Measurements from ENCODE around the gene ITPKB. TPM values are rescaled to one million over a fixed set of nuclear protein-coding genes. Genes with fewer than 3 reads are reported as not detected.

Gene ITPKB
- total RNA-seq, 1 donor = 4.7 TPM

- DNase-seq (ENCODE audit: low read depth) = no peak
- TF ChIP-seq CTCF (IDR thresholded peaks at IDR 0.05; ENCODE audit: insufficient read depth, low read depth, low read length) = no peak
- H3K4me3 ChIP-seq (ENCODE audit: low read depth, low read length) = no peak overlapping the region
Measured at GRCh38 chr1:226687426-226687825, 51.7 kb downstream of the ITPKB start.

DNA sequence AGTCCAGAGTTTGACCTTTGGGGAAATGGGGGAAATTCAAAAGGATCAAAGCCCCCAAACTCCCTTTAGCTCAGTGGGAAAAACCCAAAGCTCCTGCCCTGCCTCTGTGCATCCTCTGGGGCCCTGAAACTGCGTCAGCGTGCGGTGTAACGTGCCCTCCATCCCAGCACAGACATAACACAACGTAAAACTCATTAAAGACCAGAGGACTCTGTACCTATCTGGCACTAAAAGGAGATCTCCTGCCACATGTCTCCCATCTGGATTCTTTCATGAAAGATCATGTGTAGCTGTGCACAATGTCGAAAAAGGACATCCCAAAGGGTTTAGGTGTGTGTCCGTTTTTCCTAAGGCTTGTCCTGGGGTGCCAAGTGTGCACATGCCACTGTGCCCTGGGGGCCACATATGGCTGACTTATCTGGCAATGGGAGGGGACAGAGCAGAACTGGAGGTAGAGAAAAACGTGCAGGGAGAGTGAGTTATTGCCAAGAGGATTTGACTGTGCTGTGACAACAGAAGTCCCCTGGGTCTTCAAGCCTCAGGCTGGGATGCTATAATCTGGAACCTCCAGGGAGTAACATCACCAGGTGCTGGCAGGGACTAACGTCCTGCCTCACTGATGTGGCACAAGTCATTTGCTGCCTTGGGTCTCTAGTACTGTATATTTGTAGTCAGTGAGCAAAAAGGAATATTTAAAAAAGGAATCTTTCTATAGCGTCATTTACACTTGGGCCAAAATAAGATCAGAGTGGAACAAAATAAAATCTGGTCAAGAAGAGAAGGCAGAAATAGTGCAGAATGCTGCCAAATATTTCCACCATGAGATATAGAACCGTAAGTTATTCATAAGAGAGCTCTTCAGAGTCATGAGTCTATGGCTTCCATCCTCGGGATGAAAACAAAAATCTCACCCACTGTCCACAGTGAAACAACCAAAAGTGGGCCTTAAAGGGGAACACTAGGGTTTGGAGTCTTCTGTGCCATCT, 52.3 kb downstream of the ITPKB start:
- no peak for TF ChIP-seq CTCF (IDR thresholded peaks at IDR 0.05; ENCODE audit: insufficient read depth, low read depth, low read length)
- no peak for DNase-seq (ENCODE audit: low read depth)
- H3K4me3 ChIP-seq (ENCODE audit: low read depth, low read length) = no peak overlapping the region

DNA sequence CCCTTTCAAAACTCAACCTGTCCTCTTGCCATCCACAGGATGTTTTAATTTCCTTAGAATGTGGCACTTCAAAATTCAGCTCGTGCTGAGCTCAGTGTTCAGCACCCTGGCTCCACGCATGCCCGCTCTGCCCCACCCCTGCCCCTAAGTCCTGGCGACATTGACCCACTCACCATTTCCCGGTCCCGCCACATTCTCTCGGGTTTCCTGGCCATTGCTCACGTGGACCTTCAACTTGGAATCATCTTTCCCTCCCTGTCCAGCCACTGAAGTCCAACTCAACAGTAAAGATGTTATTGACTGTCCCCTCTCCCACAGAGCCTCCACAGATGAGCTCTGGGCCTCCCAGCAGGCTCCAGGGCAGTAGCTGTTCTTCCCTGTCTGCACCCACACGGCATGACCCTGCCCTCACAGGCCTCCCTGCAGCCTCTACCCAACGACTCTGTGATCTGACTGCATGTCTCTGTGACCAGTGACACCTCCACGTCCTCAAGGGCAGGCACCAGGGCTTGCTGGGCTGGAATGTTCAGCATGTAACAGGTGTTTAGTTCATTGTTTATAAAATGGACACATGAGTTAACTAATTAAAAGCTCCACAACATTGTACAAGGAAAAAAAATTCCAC, 53.8 kb downstream of the ITPKB start:
- DNase-seq (ENCODE audit: low read depth) = no peak
- TF ChIP-seq CTCF (IDR thresholded peaks at IDR 0.05; ENCODE audit: insufficient read depth, low read depth, low read length) = no peak
- no peak overlapping the region for H3K4me3 ChIP-seq (ENCODE audit: low read depth, low read length)

DNA sequence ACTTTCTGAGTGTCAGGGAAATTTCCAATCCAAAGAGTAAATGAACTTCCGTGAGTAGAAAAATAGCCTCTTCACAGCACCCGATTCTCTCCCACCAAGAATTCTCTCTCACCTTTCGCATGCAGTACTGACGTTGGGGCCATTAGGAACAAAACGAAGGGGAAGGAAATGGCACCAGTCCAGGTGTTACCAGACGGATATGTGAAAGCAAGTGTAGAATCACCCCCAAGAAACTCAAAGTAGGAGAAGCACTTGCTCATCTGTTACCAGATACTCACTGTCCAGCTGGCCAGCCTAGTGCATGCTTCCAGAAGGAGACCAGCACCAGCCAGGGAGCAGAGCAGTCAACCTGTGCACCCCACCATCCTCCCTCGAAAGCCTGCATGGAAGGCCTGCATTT, 55.1 kb downstream of the ITPKB start:
- no peak overlapping the region for H3K4me3 ChIP-seq (ENCODE audit: low read depth, low read length)
- no peak for DNase-seq (ENCODE audit: low read depth)
- TF ChIP-seq CTCF (IDR thresholded peaks at IDR 0.05; ENCODE audit: insufficient read depth, low read depth, low read length) = no peak

- no peak overlapping the region for H3K4me3 ChIP-seq (ENCODE audit: low read depth, low read length)
- DNase-seq (ENCODE audit: low read depth) = no peak
- TF ChIP-seq CTCF (IDR thresholded peaks at IDR 0.05; ENCODE audit: insufficient read depth, low read depth, low read length) = no peak
Measured at GRCh38 chr1:226682871-226683814, 55.9 kb downstream of the ITPKB start.

All from fibroblast of villous mesenchyme (primary cell).